HL-60/S4 (cell line): Measurements from ENCODE around the gene TXNDC17.
"Not testable (repeated sequence)": the region's sequence is repeated elsewhere in the genome, so short reads cannot be mapped to it uniquely, and the experiment has no call there.

ENCODE experiments used
- in situ Hi-C: fragments of 300-500 bp; cut with MboI; formaldehyde crosslinking; loops from 2 replicates; pipeline ENCODE4 v1.14.3; 2022; ENCODE audit warnings: low sequenced_read_pairs

TXNDC17 gene

GRCh38 chr17:6640536-6641246 is at the start of gene TXNDC17, which contains the start of gene KIAA0753:
Gene TXNDC17 (plus strand): TSS chr17:6641060. CDS start chr17:6641083, 23 bp downstream.
Gene KIAA0753 (minus strand): TSS chr17:6640711. CDS start chr17:6635103, 5,608 bp downstream.
- in situ Hi-C loops, result no loop called here

GRCh38 chr17:6591599-6592158 is 49.2 kb upstream of the TXNDC17 start:
- in situ Hi-C loops, result no loop called here

DNA sequence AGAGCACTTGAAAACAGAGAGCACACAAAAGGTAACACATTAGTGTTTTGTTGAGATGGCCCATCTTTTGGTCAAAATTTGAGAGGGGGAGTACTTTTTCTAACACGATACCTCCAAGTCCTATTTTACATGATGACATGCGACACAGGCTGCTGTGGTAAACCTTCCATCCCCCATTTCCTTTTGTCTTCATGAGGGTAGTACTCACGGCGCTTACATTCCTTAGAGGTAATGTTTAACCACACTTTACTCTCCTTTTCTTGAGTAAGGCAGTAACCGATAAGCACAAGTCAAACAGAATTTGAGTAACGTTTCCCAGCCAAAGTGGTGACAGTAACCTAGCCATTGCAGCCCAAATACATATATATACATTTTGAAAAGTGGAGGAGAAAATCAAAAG is 48.7 kb upstream of the TXNDC17 start:
- in situ Hi-C loops, result no loop called here

DNA sequence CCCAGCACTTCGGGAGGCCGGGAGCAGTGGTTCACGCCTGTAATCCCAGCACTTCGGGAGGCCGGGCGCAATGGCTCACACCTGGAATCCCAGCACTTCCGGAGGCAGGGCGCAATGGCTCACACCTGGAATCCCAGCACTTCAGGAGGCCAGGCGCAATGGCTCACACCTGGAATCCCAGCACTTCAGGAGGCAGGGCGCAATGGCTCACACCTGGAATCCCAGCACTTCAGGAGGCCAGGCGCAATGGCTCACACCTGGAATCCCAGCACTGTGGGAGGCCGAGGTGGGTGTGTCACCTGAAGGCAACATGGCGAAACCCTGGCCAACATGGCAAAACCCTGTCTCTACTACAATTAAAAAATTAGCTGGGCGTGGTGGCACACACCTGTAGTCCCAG is 47.5 kb upstream of the TXNDC17 start:
- in situ Hi-C loops, result not testable (repeated sequence)

DNA sequence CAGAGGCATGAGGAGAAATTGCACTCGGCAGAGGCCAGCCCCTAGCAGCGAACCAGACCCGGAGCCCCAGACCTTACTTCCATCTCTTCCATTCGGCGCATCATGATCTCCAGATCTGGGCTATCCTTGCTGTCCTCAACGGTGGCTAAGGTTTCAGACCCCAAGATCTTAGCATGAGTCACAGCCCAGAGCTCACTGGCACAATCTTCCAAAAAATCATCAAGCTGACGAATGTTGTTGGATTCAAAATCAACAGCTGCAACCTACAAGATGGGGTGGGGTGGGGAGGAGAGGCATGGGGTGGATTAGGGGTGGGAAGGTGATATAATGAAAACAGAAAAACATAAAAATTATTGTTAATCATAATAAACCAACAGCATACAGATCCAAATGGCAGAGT is 44.8 kb upstream of the TXNDC17 start:
- in situ Hi-C loops, result no loop called here

- in situ Hi-C loops, result no loop called here
Observed at GRCh38 chr17:6596511-6596910, 44.3 kb upstream of the TXNDC17 start.

DNA sequence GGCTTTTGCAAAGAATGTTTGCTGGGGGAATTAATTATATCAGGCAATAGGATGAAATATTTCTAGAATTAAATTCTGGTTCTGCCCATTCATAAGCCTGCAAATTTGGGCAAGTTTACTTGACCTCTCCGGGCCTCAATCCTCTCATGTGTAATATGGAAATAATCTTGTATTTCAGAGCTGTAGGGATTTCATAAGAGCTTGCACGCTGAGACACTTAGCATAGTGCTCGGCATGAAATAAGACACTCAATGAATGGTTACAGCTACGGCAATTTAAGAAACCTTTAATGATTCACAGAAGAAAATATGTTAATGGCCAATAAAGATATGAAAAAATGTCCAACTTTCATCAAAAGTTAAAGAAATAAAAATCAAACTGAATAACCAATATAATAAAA is 43.9 kb upstream of the TXNDC17 start:
- in situ Hi-C loops, result no loop called here

DNA sequence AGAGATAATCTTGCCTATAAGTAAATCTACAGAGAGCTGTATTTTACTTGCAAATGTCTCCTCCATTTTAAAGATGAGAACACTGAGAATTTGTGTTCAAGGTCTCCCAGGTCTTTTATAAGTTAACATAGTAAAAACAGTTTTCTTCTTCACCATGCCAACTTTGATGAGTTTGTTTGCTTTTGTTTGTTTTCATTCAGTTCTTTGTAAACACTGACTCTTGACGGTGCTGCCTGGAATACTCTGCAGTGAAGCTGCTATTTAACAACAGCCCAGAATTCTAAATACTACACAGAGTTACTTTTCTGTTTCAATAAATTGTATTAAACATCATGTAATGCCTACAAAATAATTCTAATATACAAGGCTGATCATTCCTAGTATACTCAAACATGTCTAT is 43.1 kb upstream of the TXNDC17 start:
- in situ Hi-C loops, result no loop called here

DNA sequence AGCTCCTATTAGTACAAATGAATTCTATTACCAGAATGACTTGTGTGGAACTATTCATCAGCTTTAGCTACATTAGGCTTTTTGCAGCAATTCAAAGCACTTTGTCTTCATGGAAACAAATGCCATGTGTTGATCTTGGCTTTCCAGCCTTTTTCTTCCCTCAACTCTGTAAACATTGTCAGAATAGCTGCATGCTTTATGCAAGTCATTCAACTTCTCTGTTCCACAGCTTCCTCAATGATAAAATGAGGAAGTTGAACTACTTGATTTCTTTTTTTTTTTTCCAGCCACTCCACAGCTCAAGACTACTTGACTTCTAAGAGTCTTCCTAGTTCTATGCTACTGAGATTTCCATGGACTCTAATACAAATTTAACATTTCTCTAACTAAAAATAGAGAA is 41.5 kb upstream of the TXNDC17 start:
- in situ Hi-C loops, result no loop called here

DNA sequence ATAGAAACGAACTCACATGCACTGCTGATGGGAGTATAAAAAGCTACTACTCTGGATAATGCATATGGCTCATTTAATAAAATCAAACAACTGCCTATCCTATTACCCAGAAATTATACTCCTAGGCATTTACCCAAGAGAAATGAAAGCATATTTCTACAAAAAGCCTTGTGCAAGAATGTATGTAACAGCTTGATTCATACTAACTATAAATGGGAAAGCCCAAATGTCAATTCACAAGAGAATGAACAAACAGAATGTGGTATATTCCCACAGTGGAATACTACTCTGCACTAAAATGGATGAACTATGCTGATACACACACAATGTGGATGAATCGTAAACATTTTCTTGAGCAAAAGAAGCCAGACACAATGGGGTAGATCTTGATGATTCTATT is 38.7 kb upstream of the TXNDC17 start:
- in situ Hi-C loops, result no loop called here

- in situ Hi-C loops, result no loop called here
Observed at GRCh38 chr17:6603744-6604325, 37.0 kb upstream of the TXNDC17 start.

DNA sequence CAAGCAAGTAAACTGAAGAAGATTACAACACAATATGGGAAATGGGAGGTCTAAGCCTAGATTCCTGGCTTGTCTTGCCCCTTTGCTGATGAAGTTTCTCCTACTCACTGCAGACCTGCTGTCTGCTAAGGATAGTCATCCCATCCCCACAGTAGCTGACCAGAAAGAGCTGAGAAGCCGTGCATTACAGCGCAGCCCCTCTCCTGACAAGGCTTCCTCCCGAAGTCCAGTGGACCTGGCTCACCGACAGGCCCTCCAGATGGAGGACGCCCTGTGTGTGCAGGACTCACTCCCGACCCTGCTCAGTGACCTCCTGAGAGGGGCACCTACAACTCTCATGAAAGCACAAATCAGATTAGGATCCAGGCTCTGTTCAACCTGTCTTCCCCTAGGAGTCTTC is 35.7 kb upstream of the TXNDC17 start:
- in situ Hi-C loops, result no loop called here

- in situ Hi-C loops, result no loop called here
Observed at GRCh38 chr17:6608321-6608720, 32.5 kb upstream of the TXNDC17 start.

DNA sequence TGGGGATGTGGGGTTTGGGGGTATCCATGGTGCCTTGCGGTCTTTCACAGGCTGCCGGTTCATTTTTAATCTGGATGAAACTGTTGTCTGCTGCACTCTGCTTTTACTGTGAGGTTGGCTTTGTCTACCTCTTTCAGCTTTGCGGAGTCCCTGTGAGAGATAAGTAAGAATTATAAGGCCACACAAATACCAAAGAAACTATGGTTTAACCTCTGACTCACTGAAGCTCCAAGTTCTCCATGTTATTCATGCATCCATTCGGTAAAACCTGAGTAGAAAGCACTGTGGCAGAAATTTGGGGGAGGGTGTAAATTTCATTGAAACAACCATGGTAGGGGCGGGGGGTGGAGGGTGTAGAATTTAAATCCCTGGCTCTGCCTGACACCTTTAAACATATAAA is 30.8 kb upstream of the TXNDC17 start:
- in situ Hi-C loops, result no loop called here

- in situ Hi-C loops, result no loop called here
Observed at GRCh38 chr17:6611231-6611630, 29.6 kb upstream of the TXNDC17 start.

GRCh38 chr17:6623941-6624340 is 16.9 kb upstream of the TXNDC17 start:
- in situ Hi-C loops, result no loop called here

GRCh38 chr17:6626616-6627015 is 14.2 kb upstream of the TXNDC17 start:
- in situ Hi-C loops, result no loop called here

- in situ Hi-C loops, result no loop called here
Observed at GRCh38 chr17:6627019-6627418, 13.8 kb upstream of the TXNDC17 start.

DNA sequence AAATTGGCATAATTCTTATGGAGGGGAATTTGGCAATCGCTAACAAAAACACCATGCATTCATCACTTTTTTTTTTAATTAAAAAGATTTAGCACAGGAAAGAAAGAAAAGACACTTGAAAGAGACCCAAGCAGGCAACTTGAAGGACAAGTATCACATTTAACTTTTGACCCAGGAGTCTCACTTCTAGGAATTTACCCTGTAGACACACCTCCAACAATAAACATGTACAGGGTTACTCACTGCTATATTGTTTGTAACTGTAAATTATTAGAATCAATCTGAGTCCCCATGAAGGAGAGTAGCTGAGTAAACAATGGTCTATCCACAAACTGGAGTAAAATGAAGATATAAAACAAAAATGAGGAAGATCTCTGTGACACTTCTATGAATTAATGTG is 10.5 kb upstream of the TXNDC17 start:
- in situ Hi-C loops, result no loop called here

DNA sequence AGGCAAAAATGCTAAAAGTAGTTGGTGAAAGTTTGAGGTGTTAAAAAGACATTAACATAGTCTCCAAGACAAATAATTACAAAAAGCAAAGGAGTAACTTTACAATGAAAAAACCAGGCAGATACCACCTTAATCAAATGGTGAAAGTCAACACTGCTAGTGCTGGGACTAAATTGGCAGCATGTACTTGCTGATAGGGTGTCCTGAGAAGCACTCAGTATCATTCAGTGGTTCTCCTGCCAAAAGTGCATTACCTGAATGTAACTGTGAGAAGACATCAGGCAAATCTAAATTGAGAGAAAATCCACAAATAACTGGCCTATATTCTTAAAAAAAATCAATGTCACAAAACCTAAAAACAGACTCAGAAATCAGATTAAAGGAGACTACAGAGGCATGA is 8.3 kb upstream of the TXNDC17 start:
- in situ Hi-C loops, result no loop called here

DNA sequence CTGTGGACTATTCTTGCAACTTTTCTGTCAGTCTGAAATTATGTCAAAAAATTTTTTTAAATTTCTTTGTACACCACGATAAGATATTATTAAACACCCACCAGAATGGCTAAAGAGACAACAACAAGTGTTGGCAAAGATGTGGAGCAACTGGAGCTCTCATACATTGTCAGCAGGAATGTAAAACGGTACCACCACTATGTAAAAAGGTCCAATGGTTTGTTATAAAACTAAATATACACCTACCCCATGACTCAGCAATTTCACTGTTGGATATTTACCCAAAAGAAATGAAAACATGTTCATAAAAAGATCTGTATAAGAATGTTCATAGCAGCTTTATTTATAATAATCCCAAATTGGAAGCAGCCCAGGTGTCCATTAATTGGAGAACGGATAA is 7.6 kb upstream of the TXNDC17 start:
- in situ Hi-C loops, result no loop called here

- in situ Hi-C loops, result no loop called here
Observed at GRCh38 chr17:6636105-6636504, 4.8 kb upstream of the TXNDC17 start.
